Pancreas (tissue), 10 donors: ENCODE results near the gene TMEM255B. TPM values are rescaled to one million over a fixed set of nuclear protein-coding genes. Genes with fewer than 3 reads are reported as not detected.

Experiments
- ATAC-seq, 4 donors: fragments of 200-7000 bp; cut with Tn5 transposase; one replicate each; pipeline versions ENCODE4 v1.8.0 to v1.9.1; 2020; ENCODE audit warnings: mild to moderate bottlenecking in 4 of 4, moderate library complexity in 4 of 4
- DNase-seq, 6 donors: peaks; one replicate each; pipeline ENCODE4 v3.0.0-alpha.2; 2020
- FAIRE-seq: peaks from 2 replicates; lab custom pipeline; 2012; peaks lifted over from hg19 to GRCh38; lab: Jason Lieb, UNC
- H3K27ac ChIP-seq, 4 donors: fragments of 200-600 bp; sonication (generic); 1 replicate in 3 of 4; 2 replicates in 1 of 4; pipeline versions ENCODE4 v1.5.0 to v1.8.0; 2020
- H3K27me3 ChIP-seq, 4 donors: fragments of 200-600 bp; one replicate each; pipeline ENCODE4 v1.8.0; 2021
- H3K36me3 ChIP-seq, 3 donors: fragments of 200-600 bp; sonication (generic) in 1 of 3; one replicate each; pipeline versions ENCODE4 v1.5.0 to v1.8.0; 2020 to 2021
- H3K4me1 ChIP-seq, 3 donors: fragments of 200-600 bp; one replicate each; pipeline ENCODE4 v1.8.0; 2021
- H3K4me3 ChIP-seq, 4 donors: fragments of 200-600 bp; sonication (generic) in 2 of 4; one replicate each; pipeline versions ENCODE4 v1.5.0 to v1.8.0; 2020 to 2021
- H3K9me3 ChIP-seq, 4 donors: fragments of 200-600 bp; one replicate each; pipeline ENCODE4 v1.8.0; 2021
- CTCF ChIP-seq, 4 donors: fragments of 200-600 bp; sonication (generic) in 3 of 4; IDR thresholded peaks; one replicate each; pipeline versions ENCODE4 v1.5.0 to v1.8.0; 2021; ENCODE audit warnings: antibody characterized with exemption in 4 of 4
- WGBS, 2 donors: extraction: QIAGEN DNeasy Blood & Tissue Kit; methylation state at CpG; one replicate each; pipeline ENCODE4 v1.1.7; 2013; 5-methylcytosine and 5-hydroxymethylcytosine counted together
- intact Hi-C, 3 donors: fragments of 100-400 bp; cut with DNase I; formaldehyde crosslinking; loops; one replicate each; pipeline versions ENCODE4 v1.11.1 to v1.14.2; 2022
- polyA plus RNA-seq, 2 donors: library from polyadenylated mRNA; stranded (reverse); fragments of 200-250 nt; gene quantifications; one replicate each; pipeline ENCODE4 v1.2.3, GENCODE V29; 2013
- total RNA-seq, 6 donors: library from RNA; stranded (reverse); fragmentation: NEBNext Ultra II Directional in 4 of 6; extraction: Animal tissue kit (Norgen Biotek cat#: 25700) in 4 of 6; gene quantifications; one replicate each; pipeline versions ENCODE4 v1.2.1 to v1.2.4, GENCODE V29; 2021 to 2023
- donor health status: healthy with polysubstance abuse.
- donor health status: DM: no; HTN: no; CAD: no; lungs with moderate emphysema.
- donor health status: DM: no; HTN: no; CAD: no.
- donor health status: control.
- donor health status: control.
- donor health status: Bipolar disorder and iron deficiency.
- donor health status: DM: yes; HTN: yes; CAD: no.
- donor health status: DM: no; HTN: no; CAD: no.
- donor health status: DM: no; HTN: no; CAD: no.
- donor health status: DM: yes; HTN: yes; CAD: no.

TMEM255B gene
- total and polyA plus RNA-seq, 8 donors: 1.8 to 17.9 (median 4.4) TPM

- peaks cover 15 to 17% (median 16%) of the 10 kb centered on the region in 3 donors for H3K4me1 ChIP-seq
- WGBS, 2 donors: 72 to 78% methylated on average over 3 of the region's 3 CpGs
- FAIRE-seq: no peak
- no peak for DNase-seq
- H3K4me3 ChIP-seq: no peak overlapping the region
- no peaks in the 10 kb centered on the region for H3K9me3 ChIP-seq
- ATAC-seq: no peak
- no peak overlapping the region for H3K27ac ChIP-seq
- no peak for TF ChIP-seq CTCF (IDR thresholded peaks at IDR 0.05)
- no peaks in the 10 kb centered on the region for H3K36me3 ChIP-seq
- H3K27me3 ChIP-seq: no peaks in the 10 kb centered on the region
- intact Hi-C loops: no loop called here
Measured at GRCh38 chr13:113849546-113849945, 90.5 kb downstream of the TMEM255B start.

GRCh38 chr13:113849981-113850721, 91.1 kb downstream of the TMEM255B start:
- Histone ChIP-seq H3K4me3 (no peak overlapping the region), H3K4me1 (peaks cover 15 to 17% (median 17%) of the 10 kb centered on the region in 3 donors), H3K36me3 (no peaks in the 10 kb centered on the region), H3K27ac (no peak overlapping the region), H3K9me3 (no peaks in the 10 kb centered on the region), H3K27me3 (no peaks in the 10 kb centered on the region)
- no peak for TF ChIP-seq CTCF (IDR thresholded peaks at IDR 0.05)
- 77% methylated on average over 8 of the region's 8 CpGs for WGBS, 2 donors
- intact Hi-C loops: no loop called here
- FAIRE-seq (no peak), ATAC-seq (peak in 1 of 4 donors; percentile 19), DNase-seq (no peak)

GRCh38 chr13:113850722-113851479, 91.9 kb downstream of the TMEM255B start:
- no peak for FAIRE-seq
- Histone ChIP-seq H3K9me3 (no peaks in the 10 kb centered on the region), H3K27ac (no peak overlapping the region), H3K36me3 (no peaks in the 10 kb centered on the region), H3K4me3 (no peak overlapping the region), H3K27me3 (no peaks in the 10 kb centered on the region), H3K4me1 (peaks cover 15 to 17% (median 17%) of the 10 kb centered on the region in 3 donors)
- no peak for DNase-seq
- 94 to 95% methylated on average over 3 of the region's 3 CpGs for WGBS, 2 donors
- intact Hi-C loops: no loop called here
- TF ChIP-seq CTCF (IDR thresholded peaks at IDR 0.05): no peak
- ATAC-seq: no peak

- no peaks in the 10 kb centered on the region for H3K36me3 ChIP-seq
- DNase-seq: no peak
- 95 to 96% methylated on average over 1 of the region's 1 CpG for WGBS, 2 donors
- H3K4me1 ChIP-seq: peaks cover 17% of the 10 kb centered on the region in 3 donors
- H3K27ac ChIP-seq: no peak overlapping the region
- no peak for FAIRE-seq
- no peaks in the 10 kb centered on the region for H3K9me3 ChIP-seq
- TF ChIP-seq CTCF (IDR thresholded peaks at IDR 0.05): no peak
- ATAC-seq: no peak
- no peaks in the 10 kb centered on the region for H3K27me3 ChIP-seq
- H3K4me3 ChIP-seq: no peak overlapping the region
- intact Hi-C loops: no loop called here
Measured at GRCh38 chr13:113851480-113851803, 92.4 kb downstream of the TMEM255B start.
